ENCODE measurements around the gene CCDC33.

CCDC33 gene

GRCh38 chr15:74375303-74375693 lies 139.2 kb downstream of the CCDC33 start:
- Histone ChIP-seq H3K79me2 (ENCODE audit: low read length) (no peaks in the 10 kb centered on the region), H2AFZ (ENCODE audit: low read length) (peak overlapping the region; percentile 42; the same call in 1 of the 2 replicates), H3K4me3 (ENCODE audit: low read length) (peak overlapping the region; percentile 92), H3K9me3 (replicated peaks; ENCODE audit: insufficient read depth, low read length) (no peaks in the 10 kb centered on the region), H3K27ac (ENCODE audit: low read length) (peak overlapping the region; percentile 26; the same call in 1 of the 2 replicates), H3F3A (ENCODE audit: insufficient read depth, low read length) (peaks cover 13% of the 10 kb centered on the region), H3K27me3 (replicated peaks; ENCODE audit: insufficient read depth, low read length) (0 out of 2 replicates have a peak, but pooled peaks cover 4% of the 10 kb centered on the region), H3K4me2 (ENCODE audit: low read depth, low read length) (peak overlapping the region; percentile 95), H3K4me1 (ENCODE audit: low read length) (peaks cover 12% of the 10 kb centered on the region; the same call in 1 of the 2 replicates), H3K9me2 (replicated peaks; ENCODE audit: insufficient read depth, low read length) (no peaks in the 10 kb centered on the region), H3K36me3 (replicated peaks; ENCODE audit: insufficient read depth, low read length) (no peaks in the 10 kb centered on the region), H4K20me1 (ENCODE audit: insufficient read depth, low read length) (no peaks in the 10 kb centered on the region), H3K9ac (ENCODE audit: low read length) (no peak overlapping the region)
- TF ChIP-seq CTCF (IDR thresholded peaks at IDR 0.05; ENCODE audit: low read length) (peak; percentile 85), EZH2phosphoT487 (IDR thresholded peaks at IDR 0.05; ENCODE audit: low read length) (no peak)
- peak; percentile 91 for DNase-seq

- Histone ChIP-seq H3K4me2 (ENCODE audit: low read depth, low read length) (no peak overlapping the region), H3K4me1 (ENCODE audit: low read length) (peaks cover 12% of the 10 kb centered on the region; the same call in 1 of the 2 replicates), H3K9me3 (replicated peaks; ENCODE audit: insufficient read depth, low read length) (no peaks in the 10 kb centered on the region), H3K4me3 (ENCODE audit: low read length) (no peak overlapping the region), H3K9me2 (replicated peaks; ENCODE audit: insufficient read depth, low read length) (no peaks in the 10 kb centered on the region), H3K27ac (ENCODE audit: low read length) (no peak overlapping the region), H3K36me3 (replicated peaks; ENCODE audit: insufficient read depth, low read length) (no peaks in the 10 kb centered on the region), H3K79me2 (ENCODE audit: low read length) (no peaks in the 10 kb centered on the region), H4K20me1 (ENCODE audit: insufficient read depth, low read length) (no peaks in the 10 kb centered on the region), H3K27me3 (replicated peaks; ENCODE audit: insufficient read depth, low read length) (0 out of 2 replicates have a peak, but pooled peaks cover under 1% of the 10 kb centered on the region), H3F3A (ENCODE audit: insufficient read depth, low read length) (peaks cover 13% of the 10 kb centered on the region), H3K9ac (ENCODE audit: low read length) (no peak overlapping the region), H2AFZ (ENCODE audit: low read length) (no peak overlapping the region)
- no peak for TF ChIP-seq CTCF (IDR thresholded peaks at IDR 0.05; ENCODE audit: low read length)
- TF ChIP-seq EZH2phosphoT487 (IDR thresholded peaks at IDR 0.05; ENCODE audit: low read length), result no peak
- no peak for TF ChIP-seq EZH2 (optimal IDR thresholded peaks at IDR 0.05; ENCODE audit: low read depth, low read length)
- no peak for DNase-seq
These were observed 140.1 kb downstream of the CCDC33 start for GRCh38 chr15:74376226-74376625.

- no peak for DNase-seq
- no peak overlapping the region for H3K9ac ChIP-seq (ENCODE audit: low read length)
- TF ChIP-seq EZH2 (optimal IDR thresholded peaks at IDR 0.05; ENCODE audit: low read depth, low read length) (no peak), EZH2phosphoT487 (IDR thresholded peaks at IDR 0.05; ENCODE audit: low read length) (no peak), CTCF (IDR thresholded peaks at IDR 0.05; ENCODE audit: low read length) (no peak)
- no peak overlapping the region for H2AFZ ChIP-seq (ENCODE audit: low read length)
- H3K4me2 ChIP-seq (ENCODE audit: low read depth, low read length), result no peak overlapping the region
- H3K4me3 ChIP-seq (ENCODE audit: low read length), result no peak overlapping the region
- no peaks in the 10 kb centered on the region for H3K36me3 ChIP-seq (replicated peaks; ENCODE audit: insufficient read depth, low read length)
- no peaks in the 10 kb centered on the region for H4K20me1 ChIP-seq (ENCODE audit: insufficient read depth, low read length)
- H3K9me2 ChIP-seq (replicated peaks; ENCODE audit: insufficient read depth, low read length), result no peaks in the 10 kb centered on the region
- H3F3A ChIP-seq (ENCODE audit: insufficient read depth, low read length), result peaks cover 13% of the 10 kb centered on the region
- H3K27me3 ChIP-seq (replicated peaks; ENCODE audit: insufficient read depth, low read length), result no peaks in the 10 kb centered on the region
- H3K27ac ChIP-seq (ENCODE audit: low read length), result no peak overlapping the region
- peaks cover 15% of the 10 kb centered on the region for H3K4me1 ChIP-seq (ENCODE audit: low read length)
- no peaks in the 10 kb centered on the region for H3K79me2 ChIP-seq (ENCODE audit: low read length)
- H3K9me3 ChIP-seq (replicated peaks; ENCODE audit: insufficient read depth, low read length), result no peaks in the 10 kb centered on the region
These were observed 140.9 kb downstream of the CCDC33 start for GRCh38 chr15:74376825-74377581.
